Activated CD8-positive, alpha-beta memory T cell treated with anti-CD3 and anti-CD28 coated beads for 36 hours (primary cell): ENCODE results near the gene AMER1. TPM values are rescaled to one million over a fixed set of nuclear protein-coding genes. Genes with fewer than 3 reads are reported as not detected.
"Not testable (repeated sequence)": the region's sequence is repeated elsewhere in the genome, so short reads cannot be mapped to it uniquely, and the experiment has no call there.

Experiments
- CTCF ChIA-PET: fragments of 350-600 bp; sonication (Branson Sonifier 250); formaldehyde crosslinking; loops from one replicate; lab custom pipeline; 2021; ENCODE audit warnings: antibody characterized with exemption; lab: Charles Lee
- POLR2A ChIA-PET: fragments of 350-600 bp; sonication (Branson Sonifier 250); formaldehyde crosslinking; loops from one replicate; lab custom pipeline; 2021; ENCODE audit warnings: antibody characterized with exemption; lab: Charles Lee
- total RNA-seq, 2 experiments: library from RNA; stranded (reverse); gene quantifications; one replicate each; pipeline ENCODE4 v1.2.3, GENCODE V29; 2021

Gene AMER1
- 1 to 10 TPM; 3.6 TPM for total RNA-seq

DNA sequence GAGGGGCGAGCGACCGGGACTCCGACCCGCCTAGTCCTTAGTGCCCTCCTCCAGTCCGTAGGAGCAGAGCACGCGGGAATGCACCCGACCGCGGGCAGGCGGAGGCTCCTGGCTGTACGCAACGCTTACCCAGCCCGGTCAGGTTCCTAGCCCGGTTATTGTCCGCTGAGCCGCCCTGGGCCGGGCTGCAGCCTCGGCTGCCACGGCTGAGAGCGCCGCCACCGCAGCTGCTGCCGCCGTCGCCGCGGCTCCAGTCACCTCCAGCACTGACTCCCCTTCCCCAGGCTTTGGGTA is at the start of gene AMER1:
AMER1 (minus strand) TSS at position 268 of the 294 bp plus-strand sequence. CDS start 12,422 bp downstream, outside the sequence.
- CTCF ChIA-PET, result no interaction called here

GRCh38 chrX:64230123-64230970 is 24.8 kb upstream of the AMER1 start, which contains the start of gene ASB12:
TSS of gene ASB12 (minus strand) at chrX:64230607. CDS start at chrX:64225650, 4,957 bp downstream.
- CTCF ChIA-PET, result no interaction called here

More for the DNA sequence above, at the start of gene AMER1:
- POLR2A ChIA-PET, result no interaction called here

DNA sequence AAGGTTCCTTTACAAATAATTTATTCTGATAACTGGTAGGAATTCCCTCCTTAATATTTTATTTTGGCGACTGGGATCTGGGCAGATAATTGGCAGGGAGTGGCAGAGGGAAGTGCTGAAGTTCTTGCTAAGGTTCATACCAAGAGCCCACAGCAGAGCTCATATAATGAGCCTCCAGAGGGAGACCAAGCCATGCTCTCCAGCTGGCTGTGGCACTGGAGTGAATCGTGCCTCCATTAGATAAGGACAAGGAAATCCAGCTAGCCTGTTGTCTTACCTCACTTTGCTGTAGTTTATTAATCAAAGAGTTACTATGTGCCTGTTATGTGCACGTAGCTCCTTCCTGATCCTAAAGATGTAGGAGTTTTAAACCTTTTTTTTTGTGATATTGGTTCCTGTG is 23.6 kb upstream of the AMER1 start:
- CTCF ChIA-PET, result no interaction called here
- POLR2A ChIA-PET, result no interaction called here

More at GRCh38 chrX:64230123-64230970, 24.8 kb upstream of the AMER1 start, which contains the start of gene ASB12:
- POLR2A ChIA-PET, result no interaction called here

- CTCF ChIA-PET, result no interaction called here
- POLR2A ChIA-PET, result no interaction called here
These were observed 12.5 kb upstream of the AMER1 start for GRCh38 chrX:64218023-64218422.

- CTCF ChIA-PET, POLR2A ChIA-PET: not testable (repeated sequence)
These were observed 8.5 kb upstream of the AMER1 start for GRCh38 chrX:64213989-64214388.

DNA sequence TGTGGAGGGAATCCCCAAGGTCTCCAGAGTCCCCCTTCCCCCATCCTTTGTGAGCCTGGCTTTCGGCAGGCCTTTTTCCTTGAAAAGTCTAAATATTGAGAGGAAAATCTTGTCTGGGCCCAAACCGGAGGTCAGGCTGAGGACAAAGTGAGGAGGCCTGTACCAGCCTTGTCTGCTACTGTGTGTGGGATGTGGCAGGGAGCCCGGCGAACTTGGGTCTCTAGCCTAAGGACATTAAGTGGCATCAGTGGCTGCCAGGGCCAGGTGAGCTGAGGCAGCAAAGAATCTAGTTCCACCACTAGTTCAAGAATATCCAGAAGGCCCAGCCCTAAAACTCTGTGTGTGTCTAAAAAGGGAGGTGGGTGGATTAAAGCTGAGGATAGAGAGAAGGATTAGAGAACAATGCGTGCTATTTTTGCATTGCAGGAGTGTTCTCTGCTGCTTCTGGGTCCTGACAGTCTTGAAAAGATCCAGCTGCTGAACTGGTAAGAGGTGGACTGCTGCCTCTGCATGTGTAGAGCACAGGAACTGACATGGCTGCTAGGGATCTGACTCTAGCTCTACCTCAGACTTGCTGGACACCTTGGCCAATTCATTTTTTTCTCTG is 1.2 kb upstream of the AMER1 start:
- CTCF ChIA-PET, result no interaction called here
- POLR2A ChIA-PET, result no interaction called here

DNA sequence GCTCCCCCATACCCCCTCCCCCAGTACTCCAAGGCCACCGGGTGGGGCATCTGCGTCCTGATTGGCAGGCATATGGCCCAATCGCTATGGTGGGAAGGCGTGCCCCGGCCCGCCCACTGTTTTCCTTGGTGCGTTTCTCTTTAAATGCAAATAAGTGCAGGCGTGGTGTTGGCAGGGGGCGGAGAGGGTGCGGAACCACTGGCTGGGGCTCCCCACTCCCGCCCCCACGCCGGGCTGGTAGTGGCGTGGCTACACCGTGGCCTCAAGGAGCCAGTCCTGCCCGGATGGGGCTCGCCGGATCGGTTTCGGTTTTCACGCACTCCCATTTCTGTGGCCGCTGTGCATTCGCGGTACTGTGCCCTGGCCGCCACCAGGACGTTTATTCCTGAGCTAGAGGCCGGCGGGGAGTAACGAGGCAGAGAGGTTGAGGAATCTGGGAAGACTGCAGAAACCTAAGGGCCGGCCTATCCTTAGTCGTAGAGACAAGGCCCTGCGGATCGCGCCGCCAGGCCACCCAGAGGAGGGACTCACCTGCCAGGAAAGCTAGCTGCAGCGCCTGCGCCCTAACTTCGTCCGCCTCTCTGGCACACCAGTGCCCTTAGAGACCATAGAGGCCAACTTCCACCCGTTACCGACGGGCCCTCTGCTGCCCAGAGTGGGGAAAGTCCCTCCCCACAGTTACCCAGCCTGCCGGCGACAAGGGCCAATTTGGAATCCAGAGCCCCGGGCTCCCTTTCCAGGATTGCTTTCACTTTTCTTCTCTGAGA is 410 bp upstream of the AMER1 start:
- ChIA-PET CTCF (no interaction called here), POLR2A (no interaction called here)

DNA sequence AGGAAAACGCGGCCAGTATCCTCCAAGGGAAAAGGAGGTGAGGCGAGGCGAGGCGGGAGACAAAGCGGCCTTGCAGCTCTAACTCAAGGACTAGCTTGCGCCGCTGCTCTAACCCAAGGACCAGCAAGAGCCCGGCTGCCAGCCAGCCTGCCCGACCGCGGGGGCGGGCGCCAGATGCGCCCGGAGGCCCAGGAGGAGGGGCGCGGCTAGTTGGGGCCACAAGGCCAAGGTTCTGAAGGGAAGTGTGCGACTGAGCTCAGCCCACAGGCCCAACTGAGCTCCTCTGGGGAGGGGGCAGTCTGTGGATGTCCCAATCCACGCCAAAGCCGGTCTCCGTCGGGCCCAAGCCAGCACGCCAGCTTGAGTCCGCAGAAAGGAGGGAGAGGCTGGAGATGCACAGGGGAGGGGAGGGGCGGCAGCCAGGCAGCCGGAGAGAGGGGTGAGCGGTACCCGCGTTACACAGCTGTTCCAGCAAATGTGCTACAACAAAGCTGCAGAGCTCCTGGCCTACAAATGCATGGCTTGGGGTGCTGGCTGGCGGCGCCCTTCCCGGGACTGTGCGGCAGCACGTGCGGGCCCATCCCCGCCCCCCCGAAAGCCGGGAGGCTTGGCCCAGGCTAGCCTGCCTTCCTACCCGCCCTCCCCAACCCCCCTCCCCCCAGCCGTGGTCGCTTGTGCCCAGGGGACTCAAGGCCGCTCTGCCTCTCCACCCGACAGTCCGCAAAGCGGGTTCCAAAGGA is 637 bp downstream of the AMER1 start:
- CTCF ChIA-PET, result no interaction called here
- POLR2A ChIA-PET, result no interaction called here

DNA sequence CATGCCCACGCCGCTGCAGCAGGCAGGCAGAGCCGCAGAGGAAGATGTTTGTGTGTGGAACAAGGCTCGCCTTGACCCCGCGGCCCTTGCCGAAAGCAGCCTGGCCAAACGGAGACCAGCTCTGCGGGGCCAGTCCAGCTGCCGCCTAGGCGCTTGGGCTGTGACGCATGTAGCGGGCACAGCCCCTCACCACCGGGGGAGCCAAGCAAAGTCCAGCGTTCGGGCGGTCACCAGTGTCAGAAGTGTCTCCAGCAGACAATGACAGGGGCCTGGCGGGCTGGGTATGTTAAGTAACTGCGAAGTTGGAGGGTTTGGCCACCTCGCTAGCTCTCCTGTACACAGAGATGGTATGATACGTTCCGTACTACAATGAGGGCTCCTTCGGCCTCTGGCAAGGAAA is 1.3 kb downstream of the AMER1 start:
- ChIA-PET CTCF (no interaction called here), POLR2A (no interaction called here)

DNA sequence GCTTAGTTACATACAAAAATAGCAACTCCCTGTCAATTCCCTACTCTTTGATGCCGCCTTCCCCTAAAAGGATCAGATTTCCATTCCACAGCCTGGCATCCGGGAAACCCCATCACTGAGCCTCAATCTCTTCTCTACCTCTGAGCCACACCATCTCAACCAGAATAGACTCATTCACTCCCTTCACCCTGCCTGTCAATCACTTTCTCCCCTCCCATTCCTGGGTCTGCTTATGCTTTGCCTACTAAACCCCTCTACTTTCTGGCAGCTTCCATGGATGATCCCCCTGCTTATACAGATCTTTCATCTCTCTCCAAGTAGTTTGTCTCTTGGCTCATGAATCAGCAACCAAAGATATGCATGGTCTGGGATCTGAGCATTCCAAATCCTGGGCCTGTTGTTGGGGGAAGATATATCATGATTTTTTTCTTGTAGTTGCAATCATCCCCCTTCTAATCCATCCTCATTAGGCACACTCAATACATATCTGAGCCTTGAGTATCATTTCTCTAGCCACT is 2.6 kb downstream of the AMER1 start:
- CTCF ChIA-PET, result no interaction called here
- POLR2A ChIA-PET, result no interaction called here

- ChIA-PET POLR2A (no interaction called here), CTCF (no interaction called here)
These were observed 7.5 kb downstream of the AMER1 start for GRCh38 chrX:64198036-64198435.

DNA sequence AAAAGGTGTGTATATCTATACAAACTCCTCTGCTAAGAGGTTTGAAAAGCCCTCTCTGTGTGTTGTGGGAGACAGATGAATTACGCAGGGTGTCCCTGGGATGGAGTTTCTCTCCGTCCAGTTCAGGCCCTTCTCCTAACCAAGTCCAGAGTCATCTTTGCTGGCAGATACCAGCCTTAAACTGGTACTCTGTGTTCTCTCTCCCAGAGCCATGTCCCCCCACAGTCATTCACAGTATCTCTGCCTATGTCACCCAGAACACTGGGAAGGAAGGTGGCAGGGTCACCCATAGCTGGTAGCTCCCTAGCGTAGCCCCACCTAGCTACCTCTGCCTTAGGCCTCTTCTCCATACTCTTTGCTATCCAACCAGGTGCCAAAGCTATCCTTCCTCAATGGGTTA is 8.9 kb downstream of the AMER1 start:
- CTCF ChIA-PET, result no interaction called here
- POLR2A ChIA-PET, result no interaction called here

- ChIA-PET CTCF (no interaction called here), POLR2A (no interaction called here)
These were observed 9.6 kb downstream of the AMER1 start for GRCh38 chrX:64195862-64196261.

DNA sequence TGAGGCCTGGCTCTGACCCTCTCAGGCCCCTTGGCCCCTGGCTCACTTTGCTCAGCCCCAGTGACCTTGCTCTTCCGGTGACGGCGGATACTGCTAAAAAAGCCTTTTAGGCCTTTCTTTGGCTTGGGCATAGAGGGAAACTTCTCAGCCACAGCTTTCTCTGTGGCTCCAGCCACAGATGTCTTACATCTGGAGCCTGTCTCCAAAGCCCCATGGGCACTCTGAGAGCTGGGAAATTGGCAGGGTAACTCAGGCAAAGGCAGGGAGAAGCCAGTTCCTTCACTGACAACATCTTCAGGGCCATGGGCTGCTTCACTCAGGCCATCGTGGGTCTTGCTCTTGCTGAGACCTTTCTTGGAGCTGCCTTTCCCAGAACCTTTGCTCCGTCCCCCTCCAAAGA is 12.8 kb downstream of the AMER1 start:
- CTCF ChIA-PET, result no interaction called here
- POLR2A ChIA-PET, result no interaction called here

DNA sequence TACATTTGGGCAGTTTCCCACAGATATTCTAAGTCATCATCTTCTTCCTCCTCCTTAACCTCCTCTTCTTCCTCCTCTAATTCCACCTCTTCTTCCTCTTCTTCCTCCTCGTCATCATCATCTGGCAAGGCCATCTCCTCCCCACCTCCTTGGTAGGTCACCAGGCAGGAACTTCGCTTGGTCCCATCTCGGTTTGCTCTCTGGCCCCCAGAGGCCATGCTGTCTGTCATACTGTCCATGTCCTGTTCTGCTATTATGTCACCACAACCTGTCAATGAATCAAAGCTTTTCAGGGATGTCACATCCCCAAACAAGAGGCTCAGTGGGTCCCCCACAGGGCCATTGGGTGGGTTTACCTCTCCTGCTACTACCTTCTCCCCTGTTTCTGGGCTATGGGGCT is 13.5 kb downstream of the AMER1 start:
- ChIA-PET CTCF (no interaction called here), POLR2A (no interaction called here)

DNA sequence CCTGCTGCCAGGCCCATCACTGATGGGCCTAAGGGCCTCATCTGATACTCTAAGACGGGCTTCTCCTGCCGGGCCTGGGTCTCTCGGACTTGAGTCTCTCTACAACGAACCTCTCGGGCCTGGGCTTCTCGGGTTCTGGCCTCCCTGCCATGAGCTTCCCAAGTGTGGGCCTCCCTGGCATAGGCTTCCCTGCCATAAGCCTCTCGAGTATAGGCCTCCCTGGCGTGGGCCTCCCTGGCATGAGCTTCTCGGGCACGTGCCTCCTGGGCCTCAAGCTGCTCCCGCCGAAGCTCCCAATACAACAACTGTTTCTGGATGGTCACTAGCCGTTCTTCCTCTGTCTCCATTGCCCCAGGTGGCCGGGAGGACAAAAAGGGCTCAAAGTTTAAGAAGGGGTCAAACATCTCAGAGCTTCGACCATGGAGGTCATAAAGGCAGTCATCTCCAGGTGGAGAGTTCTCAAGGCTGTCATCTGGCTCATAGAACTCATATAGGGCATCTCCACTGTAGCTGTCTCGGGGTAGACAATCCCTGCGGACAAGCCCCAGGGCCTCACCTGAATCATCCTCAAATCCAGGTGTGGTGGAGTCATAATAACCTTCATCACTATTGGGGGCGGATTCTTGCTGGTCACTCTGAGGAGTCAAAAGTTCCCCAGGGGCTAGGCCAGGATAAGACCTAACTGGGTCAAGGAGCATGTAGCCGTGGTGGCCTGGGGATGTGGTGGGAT is 14.1 kb downstream of the AMER1 start:
- ChIA-PET POLR2A (no interaction called here), CTCF (no interaction called here)

- ChIA-PET CTCF (no interaction called here), POLR2A (no interaction called here)
These were observed 15.3 kb downstream of the AMER1 start for GRCh38 chrX:64190136-64190740.

DNA sequence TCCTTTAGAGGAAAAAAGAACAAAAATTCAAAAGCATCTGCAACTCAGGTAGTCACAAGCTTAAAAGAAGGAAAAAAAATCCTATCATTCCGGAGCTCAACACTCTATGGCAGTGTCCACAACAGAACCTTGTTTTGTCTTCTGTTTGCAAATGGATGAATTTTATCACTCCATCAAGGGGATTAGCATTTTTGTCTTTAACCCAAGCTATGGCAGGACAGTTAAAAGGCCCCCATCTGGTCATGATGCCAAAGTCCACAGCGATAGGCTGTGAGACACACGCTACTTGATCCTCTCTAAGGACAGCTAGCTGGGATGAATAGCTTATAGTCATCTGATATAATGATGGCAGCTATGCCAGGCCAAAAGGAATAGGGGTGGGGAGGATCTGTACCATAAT is 16.6 kb downstream of the AMER1 start:
- ChIA-PET CTCF (no interaction called here), POLR2A (no interaction called here)

DNA sequence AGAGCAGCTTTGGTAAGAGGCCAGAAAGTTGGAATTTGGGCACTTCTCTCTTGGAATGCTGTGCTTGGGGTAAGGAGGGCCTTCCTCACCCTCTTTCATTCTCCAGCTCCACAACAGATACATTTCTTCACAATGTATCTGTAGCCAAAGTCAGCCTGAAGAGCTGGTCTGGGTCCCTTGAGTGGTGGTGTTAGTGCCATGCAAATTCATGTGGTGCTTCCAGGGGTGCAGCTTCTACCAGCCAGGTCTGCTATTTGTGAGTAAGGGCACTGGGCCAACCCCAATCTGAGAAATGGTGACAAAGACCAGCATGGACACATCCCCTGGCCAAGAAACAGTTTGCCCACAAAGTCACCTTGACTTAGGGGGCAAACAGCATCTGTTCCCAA is 17.8 kb downstream of the AMER1 start:
- CTCF ChIA-PET, result no interaction called here
- POLR2A ChIA-PET, result no interaction called here
